Measurements from ENCODE around the gene NCAM1.

The NCAM1 gene

GRCh38 chr11:113255096-113255495 lies 293.9 kb downstream of the NCAM1 start:
- H3K9me3 ChIP-seq: no peaks in the 10 kb centered on the region
- H3K36me3 ChIP-seq (replicated peaks): no peaks in the 10 kb centered on the region
- no peaks in the 10 kb centered on the region for H3K4me1 ChIP-seq
- DNase-seq (ENCODE audit: low spot score in 2 of 2): no peak
- H3K27me3 ChIP-seq (ENCODE audit: low read depth): no peaks in the 10 kb centered on the region
- H3K4me3 ChIP-seq: no peak overlapping the region
- in situ Hi-C loops (cut with MboI; ENCODE audit: low sequenced_read_pairs): no loop called here

GRCh38 chr11:113255741-113256140 lies 294.5 kb downstream of the NCAM1 start:
- no peaks in the 10 kb centered on the region for H3K36me3 ChIP-seq (replicated peaks)
- no peaks in the 10 kb centered on the region for H3K27me3 ChIP-seq (ENCODE audit: low read depth)
- in situ Hi-C loops (cut with MboI; ENCODE audit: low sequenced_read_pairs): no loop called here
- H3K4me1 ChIP-seq: no peaks in the 10 kb centered on the region
- H3K9me3 ChIP-seq: no peaks in the 10 kb centered on the region
- no peak for DNase-seq (ENCODE audit: low spot score in 2 of 2)
- no peak overlapping the region for H3K4me3 ChIP-seq

- Histone ChIP-seq H3K9me3 (no peaks in the 10 kb centered on the region), H3K4me3 (no peak overlapping the region), H3K27me3 (ENCODE audit: low read depth) (no peaks in the 10 kb centered on the region), H3K4me1 (no peaks in the 10 kb centered on the region), H3K36me3 (replicated peaks) (no peaks in the 10 kb centered on the region)
- no peak for DNase-seq (ENCODE audit: low spot score in 2 of 2)
- in situ Hi-C loops (cut with MboI; ENCODE audit: low sequenced_read_pairs): no loop called here
Measured at GRCh38 chr11:113256431-113257202, 295.4 kb downstream of the NCAM1 start.

GRCh38 chr11:113260096-113260425 lies 298.8 kb downstream of the NCAM1 start:
- DNase-seq (ENCODE audit: low spot score in 2 of 2): no peak
- Histone ChIP-seq H3K4me1 (no peaks in the 10 kb centered on the region), H3K27me3 (ENCODE audit: low read depth) (no peaks in the 10 kb centered on the region), H3K4me3 (no peak overlapping the region), H3K36me3 (replicated peaks) (no peaks in the 10 kb centered on the region), H3K9me3 (no peaks in the 10 kb centered on the region)
- in situ Hi-C loops (cut with MboI; ENCODE audit: low sequenced_read_pairs): no loop called here

- DNase-seq (ENCODE audit: low spot score in 2 of 2): no peak
- no peaks in the 10 kb centered on the region for H3K9me3 ChIP-seq
- in situ Hi-C loops (cut with MboI; ENCODE audit: low sequenced_read_pairs): no loop called here
Measured at GRCh38 chr11:113260541-113260940, 299.3 kb downstream of the NCAM1 start.

GRCh38 chr11:113261709-113262475 lies 300.7 kb downstream of the NCAM1 start:
- Histone ChIP-seq H3K4me3 (no peak overlapping the region), H3K36me3 (replicated peaks) (no peaks in the 10 kb centered on the region), H3K9me3 (no peaks in the 10 kb centered on the region), H3K4me1 (no peaks in the 10 kb centered on the region), H3K27me3 (ENCODE audit: low read depth) (no peaks in the 10 kb centered on the region)
- in situ Hi-C loops (cut with MboI; ENCODE audit: low sequenced_read_pairs): no loop called here
- no peak for DNase-seq (ENCODE audit: low spot score in 2 of 2)

More at GRCh38 chr11:113260541-113260940, 299.3 kb downstream of the NCAM1 start:
- H3K27me3 ChIP-seq (ENCODE audit: low read depth): no peaks in the 10 kb centered on the region
- no peak overlapping the region for H3K4me3 ChIP-seq
- H3K4me1 ChIP-seq: no peaks in the 10 kb centered on the region
- H3K36me3 ChIP-seq (replicated peaks): no peaks in the 10 kb centered on the region

- H3K27me3 ChIP-seq (ENCODE audit: low read depth): no peaks in the 10 kb centered on the region
- in situ Hi-C loops (cut with MboI; ENCODE audit: low sequenced_read_pairs): no loop called here
Measured at GRCh38 chr11:113262594-113262993, 301.4 kb downstream of the NCAM1 start.

GRCh38 chr11:113263458-113264259 lies 302.4 kb downstream of the NCAM1 start:
- Histone ChIP-seq H3K9me3 (no peaks in the 10 kb centered on the region), H3K27me3 (ENCODE audit: low read depth) (no peaks in the 10 kb centered on the region), H3K4me3 (no peak overlapping the region), H3K4me1 (no peaks in the 10 kb centered on the region), H3K36me3 (replicated peaks) (no peaks in the 10 kb centered on the region)
- no peak for DNase-seq (ENCODE audit: low spot score in 2 of 2)
- in situ Hi-C loops (cut with MboI; ENCODE audit: low sequenced_read_pairs): no loop called here

More at GRCh38 chr11:113262594-113262993, 301.4 kb downstream of the NCAM1 start:
- no peak for DNase-seq (ENCODE audit: low spot score in 2 of 2)
- Histone ChIP-seq H3K9me3 (no peaks in the 10 kb centered on the region), H3K4me3 (no peak overlapping the region), H3K36me3 (replicated peaks) (no peaks in the 10 kb centered on the region), H3K4me1 (no peaks in the 10 kb centered on the region)

- DNase-seq (ENCODE audit: low spot score in 2 of 2): no peak
- Histone ChIP-seq H3K27me3 (ENCODE audit: low read depth) (no peaks in the 10 kb centered on the region), H3K4me1 (no peaks in the 10 kb centered on the region), H3K9me3 (no peaks in the 10 kb centered on the region), H3K36me3 (replicated peaks) (no peaks in the 10 kb centered on the region), H3K4me3 (no peak overlapping the region)
- in situ Hi-C loops (cut with MboI; ENCODE audit: low sequenced_read_pairs): no loop called here
Measured at GRCh38 chr11:113265362-113265761, 304.1 kb downstream of the NCAM1 start.

GRCh38 chr11:113267493-113267892 lies 306.3 kb downstream of the NCAM1 start:
- Histone ChIP-seq H3K27me3 (ENCODE audit: low read depth) (no peaks in the 10 kb centered on the region), H3K4me3 (no peak overlapping the region), H3K9me3 (no peaks in the 10 kb centered on the region), H3K4me1 (no peaks in the 10 kb centered on the region), H3K36me3 (replicated peaks) (no peaks in the 10 kb centered on the region)
- in situ Hi-C loops (cut with MboI; ENCODE audit: low sequenced_read_pairs): no loop called here
- no peak for DNase-seq (ENCODE audit: low spot score in 2 of 2)

- no peaks in the 10 kb centered on the region for H3K27me3 ChIP-seq (ENCODE audit: low read depth)
- H3K36me3 ChIP-seq (replicated peaks): no peaks in the 10 kb centered on the region
- no peaks in the 10 kb centered on the region for H3K4me1 ChIP-seq
- H3K9me3 ChIP-seq: no peaks in the 10 kb centered on the region
- DNase-seq (ENCODE audit: low spot score in 2 of 2): no peak
- in situ Hi-C loops (cut with MboI; ENCODE audit: low sequenced_read_pairs): no loop called here
- H3K4me3 ChIP-seq: no peak overlapping the region
Measured at GRCh38 chr11:113269096-113269495, 307.9 kb downstream of the NCAM1 start.

- in situ Hi-C loops (cut with MboI; ENCODE audit: low sequenced_read_pairs): no loop called here
- Histone ChIP-seq H3K36me3 (replicated peaks) (no peaks in the 10 kb centered on the region), H3K9me3 (no peaks in the 10 kb centered on the region), H3K4me1 (no peaks in the 10 kb centered on the region), H3K27me3 (ENCODE audit: low read depth) (no peaks in the 10 kb centered on the region), H3K4me3 (no peak overlapping the region)
- DNase-seq (ENCODE audit: low spot score in 2 of 2): no peak
Measured at GRCh38 chr11:113269636-113270035, 308.4 kb downstream of the NCAM1 start.

GRCh38 chr11:113270080-113270479 lies 308.9 kb downstream of the NCAM1 start:
- DNase-seq (ENCODE audit: low spot score in 2 of 2): no peak
- in situ Hi-C loops (cut with MboI; ENCODE audit: low sequenced_read_pairs): no loop called here
- H3K4me3 ChIP-seq: no peak overlapping the region

More at GRCh38 chr11:113270080-113270479, 308.9 kb downstream of the NCAM1 start:
- Histone ChIP-seq H3K4me1 (no peaks in the 10 kb centered on the region), H3K27me3 (ENCODE audit: low read depth) (no peaks in the 10 kb centered on the region), H3K36me3 (replicated peaks) (no peaks in the 10 kb centered on the region), H3K9me3 (no peaks in the 10 kb centered on the region)

All from HAP-1 (cell line).